Measurements from ENCODE around the gene ZIC1.

ZIC1 gene

DNA sequence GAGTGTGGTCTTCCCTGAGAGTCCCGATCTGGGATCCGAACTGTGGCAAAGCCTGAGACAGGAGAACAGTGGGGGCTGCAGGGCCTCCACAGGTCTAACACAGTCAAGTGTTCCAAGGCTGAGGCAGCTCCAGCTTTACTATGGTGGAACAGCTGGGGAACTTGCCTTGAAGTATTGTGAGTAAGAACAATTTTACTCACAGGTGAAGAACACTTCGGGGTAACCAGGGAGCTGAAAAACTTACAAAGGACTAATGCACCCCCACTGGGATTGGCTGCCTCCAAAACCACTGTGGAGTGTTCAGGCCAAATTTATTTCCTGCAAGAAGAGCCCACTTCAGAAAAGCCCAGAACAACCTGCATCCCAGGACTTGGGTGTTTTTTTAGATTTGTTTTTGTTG lies 28.2 kb upstream of the ZIC1 start:
- no peak overlapping the region for H3K27ac ChIP-seq
- TF ChIP-seq, protein P1, sequence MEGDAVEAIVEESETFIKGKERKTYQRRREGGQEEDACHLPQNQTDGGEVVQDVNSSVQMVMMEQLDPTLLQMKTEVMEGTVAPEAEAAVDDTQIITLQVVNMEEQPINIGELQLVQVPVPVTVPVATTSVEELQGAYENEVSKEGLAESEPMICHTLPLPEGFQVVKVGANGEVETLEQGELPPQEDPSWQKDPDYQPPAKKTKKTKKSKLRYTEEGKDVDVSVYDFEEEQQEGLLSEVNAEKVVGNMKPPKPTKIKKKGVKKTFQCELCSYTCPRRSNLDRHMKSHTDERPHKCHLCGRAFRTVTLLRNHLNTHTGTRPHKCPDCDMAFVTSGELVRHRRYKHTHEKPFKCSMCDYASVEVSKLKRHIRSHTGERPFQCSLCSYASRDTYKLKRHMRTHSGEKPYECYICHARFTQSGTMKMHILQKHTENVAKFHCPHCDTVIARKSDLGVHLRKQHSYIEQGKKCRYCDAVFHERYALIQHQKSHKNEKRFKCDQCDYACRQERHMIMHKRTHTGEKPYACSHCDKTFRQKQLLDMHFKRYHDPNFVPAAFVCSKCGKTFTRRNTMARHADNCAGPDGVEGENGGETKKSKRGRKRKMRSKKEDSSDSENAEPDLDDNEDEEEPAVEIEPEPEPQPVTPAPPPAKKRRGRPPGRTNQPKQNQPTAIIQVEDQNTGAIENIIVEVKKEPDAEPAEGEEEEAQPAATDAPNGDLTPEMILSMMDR (IDR thresholded peaks at IDR 0.05), result no peak
- TF ChIP-seq ZFX (IDR thresholded peaks at IDR 0.05; ENCODE audit: borderline replicate concordance), result no peak

DNA sequence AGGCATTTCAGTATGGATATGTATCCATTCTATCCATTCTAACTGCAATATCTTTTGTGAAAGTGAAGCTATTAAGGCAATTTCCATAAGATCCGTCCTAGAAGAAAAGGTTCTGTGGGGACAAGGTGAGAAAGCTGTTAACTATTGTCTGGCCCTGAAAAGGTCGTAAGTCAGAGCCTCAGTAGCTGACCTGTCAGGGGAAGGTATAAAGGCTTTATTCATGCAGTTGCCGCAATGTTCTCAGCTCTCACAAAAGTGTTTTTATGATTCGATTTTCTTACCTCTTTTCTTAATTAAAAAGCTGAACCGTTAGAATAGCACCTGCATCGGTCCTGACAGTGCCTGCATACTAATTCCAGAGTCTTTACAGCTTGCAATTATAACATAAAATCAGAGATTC lies 27.6 kb upstream of the ZIC1 start:
- H3K27ac ChIP-seq, result no peak overlapping the region
- TF ChIP-seq, protein P1 (IDR thresholded peaks at IDR 0.05), result no peak
- no peak for TF ChIP-seq ZFX (IDR thresholded peaks at IDR 0.05; ENCODE audit: borderline replicate concordance)

DNA sequence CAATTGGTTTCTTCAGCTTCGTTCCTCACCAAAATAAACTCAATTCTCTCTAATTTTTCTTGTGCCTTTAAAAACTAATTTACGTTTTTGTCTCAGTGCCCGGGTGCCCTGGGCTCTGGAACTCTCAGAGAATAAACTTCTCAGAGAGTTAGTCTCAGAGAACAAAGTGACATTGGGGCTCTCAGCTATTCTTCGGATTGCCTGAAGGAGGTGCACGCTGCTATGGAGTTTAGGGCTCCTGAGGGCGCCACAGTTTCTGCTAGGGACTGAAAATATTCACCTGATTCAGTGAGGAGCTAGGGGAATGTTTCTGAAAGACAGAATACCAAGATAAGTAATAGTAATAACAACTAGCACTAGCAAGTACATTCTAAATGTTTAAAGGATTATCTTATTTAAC lies 25.5 kb upstream of the ZIC1 start:
- TF ChIP-seq, protein P1 (IDR thresholded peaks at IDR 0.05), result no peak
- no peak for TF ChIP-seq ZFX (IDR thresholded peaks at IDR 0.05; ENCODE audit: borderline replicate concordance)
- H3K27ac ChIP-seq, result no peak overlapping the region

DNA sequence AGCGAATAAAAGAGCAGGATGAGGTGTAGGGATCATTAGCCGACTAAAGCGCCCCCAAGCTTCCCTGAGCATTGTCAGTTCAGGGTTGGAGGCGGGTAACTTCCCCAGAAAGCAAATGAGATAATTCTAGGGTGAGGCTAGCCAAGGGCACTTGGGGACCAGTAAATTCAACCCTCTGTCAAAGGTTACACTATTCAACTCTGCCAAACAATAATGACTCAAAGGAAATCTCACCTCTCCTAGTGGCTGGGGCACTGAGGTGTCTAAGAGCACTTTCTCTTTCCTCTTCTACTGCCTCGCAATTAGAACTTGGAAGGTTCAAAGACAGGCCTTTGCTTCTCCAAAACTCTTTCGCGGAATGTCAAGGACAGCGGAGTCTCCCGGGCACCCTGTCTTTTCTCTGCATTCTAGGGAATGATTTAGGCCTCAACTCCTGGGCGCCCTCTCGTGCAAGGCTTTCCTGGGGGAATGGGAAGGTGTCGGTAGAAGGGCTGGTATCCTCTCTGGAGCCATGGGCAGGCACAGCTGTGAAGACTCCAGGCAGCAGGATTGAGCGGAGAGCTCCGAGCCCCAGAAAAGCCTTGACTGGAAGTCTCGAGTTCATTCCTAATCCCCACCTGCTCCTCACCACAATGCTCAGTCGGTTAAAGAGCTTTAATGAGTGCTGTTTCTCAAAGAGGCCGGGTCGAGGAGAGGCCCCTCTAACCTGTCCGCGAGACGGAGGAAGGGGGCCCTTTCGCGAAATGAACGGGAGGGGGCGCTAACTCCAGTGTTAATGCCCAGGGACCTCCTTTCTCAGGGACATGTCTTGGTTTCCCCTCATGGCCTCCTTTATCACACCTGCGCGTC lies 24.7 kb upstream of the ZIC1 start:
- H3K27ac ChIP-seq, result no peak overlapping the region
- no peak for TF ChIP-seq ZFX (IDR thresholded peaks at IDR 0.05; ENCODE audit: borderline replicate concordance)
- TF ChIP-seq, protein P1 (IDR thresholded peaks at IDR 0.05), result peak; percentile 46

DNA sequence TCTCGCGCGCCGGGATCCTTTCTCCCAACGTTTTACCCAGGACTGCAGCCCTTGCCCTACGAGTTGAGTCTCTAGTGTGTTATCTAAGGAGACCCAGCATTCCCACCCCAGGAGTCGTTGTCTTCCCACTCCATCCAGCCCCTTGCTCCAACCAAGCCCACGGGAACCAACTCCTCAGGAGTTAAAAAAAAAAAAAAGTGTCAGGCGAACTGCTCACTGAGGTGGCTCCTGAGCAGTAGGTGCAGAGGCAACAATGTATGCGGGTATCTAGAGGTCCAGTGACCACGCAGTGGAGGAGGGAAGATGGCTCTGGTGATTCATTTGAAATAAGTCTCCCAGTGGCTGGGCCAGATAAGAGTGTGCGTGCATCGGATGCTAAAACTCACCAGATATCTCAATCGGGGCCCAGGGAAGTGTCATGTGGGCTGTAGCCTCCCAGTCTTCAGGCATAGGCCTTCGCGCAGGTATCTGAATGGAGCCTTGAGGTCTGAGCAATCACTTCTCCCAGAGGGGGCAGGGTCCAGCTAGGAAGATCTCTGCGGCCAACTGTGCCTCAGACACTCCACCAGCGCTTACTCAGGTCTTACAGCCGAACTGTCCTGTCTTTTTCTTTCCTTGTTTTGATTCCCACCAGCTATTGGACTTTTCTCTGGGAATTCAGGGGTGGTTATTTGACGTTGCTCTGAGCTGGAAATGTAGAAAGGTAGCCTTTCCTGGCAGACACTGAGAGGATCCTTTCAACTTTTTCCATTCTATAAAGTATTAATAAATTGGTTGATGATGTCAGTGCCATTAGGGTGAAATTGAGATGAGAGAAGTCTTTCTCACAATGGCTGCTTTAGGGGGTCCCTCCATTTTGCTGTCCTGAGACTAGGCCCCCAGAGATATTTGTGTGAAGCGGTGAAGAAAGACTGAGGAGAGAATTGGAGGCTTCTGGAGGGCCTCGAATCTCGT lies 23.8 kb upstream of the ZIC1 start:
- TF ChIP-seq, protein P1 (IDR thresholded peaks at IDR 0.05), result peak; percentile 23; the same call in 1 of the 2 replicates
- no peak for TF ChIP-seq ZFX (IDR thresholded peaks at IDR 0.05; ENCODE audit: borderline replicate concordance)
- H3K27ac ChIP-seq, result no peak overlapping the region

DNA sequence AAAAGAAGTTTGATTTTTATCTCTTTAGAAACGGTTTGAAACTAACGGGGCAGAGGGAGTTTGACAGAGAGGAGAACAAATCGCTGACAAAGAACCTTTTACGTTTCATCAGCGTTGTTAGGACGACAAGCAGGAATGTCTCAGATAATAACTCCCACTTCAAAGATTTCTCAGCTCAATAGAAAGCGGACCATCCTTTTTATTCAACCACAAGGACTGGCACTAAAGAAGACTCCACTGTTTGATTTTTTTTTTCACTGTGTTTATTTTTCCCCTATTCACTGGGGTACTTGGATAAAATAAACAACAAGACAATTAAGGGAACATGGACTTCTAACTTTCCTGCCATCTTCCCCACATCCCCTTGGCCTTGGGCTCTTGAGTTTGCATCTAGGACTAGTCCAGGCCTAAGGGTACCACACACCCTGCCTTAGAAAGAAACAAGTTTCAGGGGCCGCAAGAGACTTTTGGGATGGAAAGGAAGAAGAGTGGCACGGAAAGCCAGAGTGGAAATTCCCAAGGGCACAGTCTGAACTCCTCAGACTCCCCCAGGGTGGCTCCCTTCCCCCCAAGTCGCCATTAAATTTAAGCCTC lies 21.8 kb upstream of the ZIC1 start:
- TF ChIP-seq ZFX (IDR thresholded peaks at IDR 0.05; ENCODE audit: borderline replicate concordance), result no peak
- TF ChIP-seq, protein P1 (IDR thresholded peaks at IDR 0.05), result no peak
- H3K27ac ChIP-seq, result no peak overlapping the region
